K562 (cell line): Measurements from ENCODE around the gene PLXNA2. TPM values are rescaled to one million over a fixed set of nuclear protein-coding genes. Genes with fewer than 3 reads are reported as not detected.

Experiments used
- ATAC-seq: fragments of 200-7000 bp; cut with Tn5 transposase; 3 replicates; pipeline ENCODE4 v1.9.1; 2020; ENCODE audit warnings: moderate library complexity
- BruUV-seq: library from RNA; stranded (reverse); fragments of 400-500 nt; replicated peaks from 2 replicates; lab custom pipeline; 2021; lab: Mats Ljungman, UMichigan
- CTCF ChIA-PET: fragments of 300-600 bp; formaldehyde crosslinking; extraction: SDS; loops from one replicate; lab custom pipeline; 2021; ENCODE audit warnings: low intra/inter-chr PET ratio; lab: Yijun Ruan, JAX
- POLR2A ChIA-PET: fragments of 300-600, 350-650 bp; sonication (Branson Sonifier 250); formaldehyde crosslinking; extraction: SDS; loops from one replicate; lab custom pipeline; 2021; ENCODE audit warnings: antibody characterized with exemption, inconsistent platforms; lab: Yijun Ruan, JAX
- DNase-seq, 4 experiments: peaks; one replicate each; pipeline versions ENCODE4 v3.0.0 to v3.0.0-alpha.2; 2011 to 2018; ENCODE audit warnings: low spot score in 3 of 4, mixed read lengths in 3 of 4; ENCODE audit errors: extremely low read depth in 1 of 4
- FAIRE-seq: peaks from 2 replicates; lab custom pipeline; 2011; peaks lifted over from hg19 to GRCh38; lab: Jason Lieb, UNC
- H2AFZ ChIP-seq: 2 replicates; pipeline ENCODE4 v1.6.0; 2011; ENCODE audit warnings: low read depth, low read length, control low read depth, inconsistent platforms
- H3K27ac ChIP-seq: fragments of 200-600 bp; 3 replicates; pipeline ENCODE4 v1.8.0; 2011; ENCODE audit warnings: low read depth, mild to moderate bottlenecking, control low read depth, inconsistent platforms, low read length, moderate library complexity, mixed read lengths; ENCODE audit errors: extremely low read depth
- H3K27me3 ChIP-seq, 2 experiments: fragments of 300-600 bp in 1 of 2; 2 replicates in 1 of 2; 3 replicates in 1 of 2; pipeline versions ENCODE4 v1.6.0 to v1.8.0; 2011; ENCODE audit warnings: inconsistent platforms in 2 of 2, low read length in 2 of 2, mild to moderate bottlenecking in 1 of 2, mixed read lengths in 1 of 2, moderate library complexity in 1 of 2; ENCODE audit not compliant: control insufficient read depth in 2 of 2, insufficient read depth in 2 of 2
- H3K36me3 ChIP-seq: fragments of 300-600 bp; 3 replicates; pipeline ENCODE4 v1.8.0; 2011; ENCODE audit warnings: mild to moderate bottlenecking, low read length, inconsistent platforms; ENCODE audit not compliant: control insufficient read depth, insufficient read depth
- H3K4me1 ChIP-seq, 2 experiments: fragments of 200-600 bp in 1 of 2; replicated peaks in 1 of 2; 2 replicates in 1 of 2; 3 replicates in 1 of 2; pipeline versions ENCODE4 v1.5.1 to v1.8.0; 2011; ENCODE audit warnings: inconsistent platforms in 2 of 2, low read length in 2 of 2, mild to moderate bottlenecking in 1 of 2, mixed read lengths in 1 of 2, moderate library complexity in 1 of 2; ENCODE audit not compliant: control insufficient read depth in 2 of 2, insufficient read depth in 2 of 2
- H3K4me2 ChIP-seq: 2 replicates; pipeline ENCODE4 v1.6.1; 2011; ENCODE audit warnings: low read length, control low read depth, inconsistent platforms, mixed read lengths; ENCODE audit not compliant: insufficient read depth
- H3K4me3 ChIP-seq: fragments of 200-600 bp; sonication (generic), shearing (Covaris generic); 2 replicates; pipeline ENCODE4 v1.5.1; 2016; ENCODE audit warnings: control low read depth, inconsistent platforms
- H3K79me2 ChIP-seq: fragments of 200-600 bp; 3 replicates; pipeline ENCODE4 v1.8.0; 2011; ENCODE audit warnings: low read length, inconsistent platforms; ENCODE audit not compliant: control insufficient read depth, insufficient read depth
- H3K9ac ChIP-seq, 2 experiments: 2 replicates each; pipeline versions ENCODE4 v1.6.0 to v1.6.1; 2011; ENCODE audit warnings: low read depth in 2 of 2, low read length in 2 of 2, control low read depth in 1 of 2, inconsistent platforms in 1 of 2, mild to moderate bottlenecking in 1 of 2, mixed read lengths in 1 of 2; ENCODE audit not compliant: insufficient read depth in 1 of 2
- H3K9me1 ChIP-seq: one replicate; pipeline ENCODE4 v1.6.0; 2011; ENCODE audit warnings: inconsistent platforms, mild to moderate bottlenecking, low read length, moderate library complexity; ENCODE audit not compliant: control insufficient read depth, insufficient read depth
- H3K9me3 ChIP-seq: replicated peaks from 2 replicates; pipeline ENCODE4 v1.5.1; 2011; ENCODE audit warnings: low read depth, low read length, inconsistent platforms; ENCODE audit not compliant: control insufficient read depth, insufficient read depth
- H4K20me1 ChIP-seq: replicated peaks from 2 replicates; pipeline ENCODE4 v1.6.1; 2011; ENCODE audit warnings: low read length, inconsistent platforms, mixed read lengths; ENCODE audit not compliant: control insufficient read depth, insufficient read depth
- ATF1 ChIP-seq, 2 experiments: fragments of 450-650 bp in 1 of 2; IDR thresholded peaks; 2 replicates each; pipeline ENCODE4 v1.6.1; 2016; ENCODE audit warnings: missing compliant biosample characterization in 1 of 2, missing genetic modification characterization in 1 of 2
- MAFG ChIP-seq: fragments of 450-650 bp; conservative IDR thresholded peaks from 2 replicates; pipeline ENCODE4 v1.6.1; 2016; ENCODE audit warnings: missing genetic modification characterization, missing compliant biosample characterization
- MCM5 ChIP-seq: fragments of 450-650 bp; IDR thresholded peaks from 2 replicates; pipeline ENCODE4 v1.6.1; 2016; ENCODE audit warnings: low read depth
- NR2C1 ChIP-seq, 2 experiments: fragments of 450-650 bp; IDR thresholded peaks; 2 replicates each; pipeline ENCODE4 v1.6.1; 2017; ENCODE audit warnings: mild to moderate bottlenecking in 2 of 2, antibody characterized with exemption in 1 of 2, inconsistent platforms in 1 of 2, missing compliant biosample characterization in 1 of 2, missing genetic modification characterization in 1 of 2
- POLR3G ChIP-seq: IDR thresholded peaks from 2 replicates; pipeline ENCODE4 v1.6.1; 2011; ENCODE audit not compliant: insufficient read length, insufficient replicate concordance; ENCODE audit errors: extremely low read depth
- RBM15 ChIP-seq: fragments of 200-400 bp; formaldehyde crosslinking; IDR thresholded peaks from 2 replicates; pipeline ENCODE4 v1.6.1; 2018; ENCODE audit warnings: mild to moderate bottlenecking, low read length, moderate library complexity; ENCODE audit not compliant: insufficient read depth
- RBM25 ChIP-seq: fragments of 200-400 bp; formaldehyde crosslinking; IDR thresholded peaks from 2 replicates; pipeline ENCODE4 v1.6.1; 2018; ENCODE audit warnings: low read length, low read depth, moderate library complexity; ENCODE audit not compliant: severe bottlenecking
- SMARCA4 ChIP-seq: fragments of 450-650 bp; IDR thresholded peaks from 2 replicates; pipeline ENCODE4 v1.6.1; 2016
- SMARCA5 ChIP-seq: fragments of 450-650 bp; IDR thresholded peaks from 2 replicates; pipeline ENCODE4 v1.6.1; 2016
- ZBTB7A ChIP-seq: IDR thresholded peaks from 2 replicates; pipeline ENCODE4 v1.6.1; 2011; ENCODE audit warnings: low read depth, mild to moderate bottlenecking, low read length, moderate library complexity, borderline replicate concordance; ENCODE audit not compliant: control insufficient read depth
- ZKSCAN1 ChIP-seq: fragments of 150-350 bp; IDR thresholded peaks from 2 replicates; pipeline ENCODE4 v1.6.1; 2016; ENCODE audit warnings: low read depth, low read length
- WGBS: fragments of 100-300 bp; shearing (Covaris generic); methylation state at CpG from one replicate; pipeline ENCODE4 v1.1.6; 2016; ENCODE audit warnings: low coverage, mixed read lengths; ENCODE audit not compliant: insufficient coverage; ENCODE audit errors: missing lambda C conversion rate; 5-methylcytosine and 5-hydroxymethylcytosine counted together
- in situ Hi-C: fragments of 300-500 bp; cut with MboI; formaldehyde crosslinking; loops from 4 replicates; pipeline ENCODE4 v1.15.0; 2018; ENCODE audit warnings: inconsistent platforms, mixed read lengths
- intact Hi-C: fragments of 100-400 bp; cut with micrococcal nuclease; formaldehyde crosslinking; loops from 2 replicates; pipeline ENCODE4 v1.14.2; 2022
- polyA plus RNA-seq, 8 experiments: library from polyadenylated mRNA; depleted of rRNA in 4 of 8; stranded (reverse) in 5 of 8; unstranded in 3 of 8; fragments of >200 nt; fragmentation: Nextera tagmentation in 2 of 8; fragmentation: Illumina TruSeq in 1 of 8; extraction: Ambion mirVana in 2 of 8; extraction: Trizol in 1 of 8; gene quantifications; 2 replicates each; pipeline versions ENCODE4 v1.2.1 to v1.2.3, GENCODE V29; 2011 to 2014; ENCODE audit warnings: inconsistent platforms in 1 of 8, missing spikeins in 1 of 8
- total RNA-seq, 7 experiments: library from RNA; depleted of rRNA in 6 of 7; stranded (reverse); fragments of >200 nt in 6 of 7; fragmentation: Illumina TruSeq in 2 of 7; extraction: Trizol in 2 of 7; gene quantifications; 2 replicates each; pipeline versions ENCODE4 v1.2.1 to v1.2.3, GENCODE V29; 2011 to 2021; ENCODE audit warnings: low replicate concordance in 1 of 7
- TF ChIP-seq, protein P1 (sequence below), 2 experiments: IDR thresholded peaks in 1 of 2; conservative IDR thresholded peaks in 1 of 2; 2 replicates each; pipeline ENCODE4 v1.6.1; 2016; ENCODE audit warnings: low read depth in 2 of 2, mild to moderate bottlenecking in 1 of 2, missing compliant biosample characterization in 1 of 2, missing genetic modification characterization in 1 of 2, moderate library complexity in 1 of 2
- TF ChIP-seq, protein P2 (sequence below): fragments of 250-450 bp; sonication (Bioruptor Pico); IDR thresholded peaks from 2 replicates; pipeline ENCODE4 v1.8.0; 2021; ENCODE audit warnings: mild to moderate bottlenecking, moderate library complexity
- TF ChIP-seq, protein P3 (sequence below): fragments of 450-650 bp; conservative IDR thresholded peaks from 2 replicates; pipeline ENCODE4 v1.6.1; 2016; ENCODE audit warnings: missing genetic modification characterization, low read depth, mild to moderate bottlenecking, missing compliant biosample characterization, moderate library complexity

PLXNA2 gene
- total and polyA plus RNA-seq, 9 of the 15 experiments (the other 6 are each of a cell fraction or from before 2014, with no cell fraction given): 0.01 to 1.3 (median 0.32) TPM

GRCh38 chr1:208225954-208226937, 17.9 kb downstream of the PLXNA2 start:
- in situ Hi-C loops (no loop called here), intact Hi-C loops (no loop called here)
- peaks cover 27 to 54% of the 10 kb centered on the region in 2 experiments; a peak in 4 of 5 replicates for H3K4me1 ChIP-seq
- H3K36me3 ChIP-seq: no peaks in the 10 kb centered on the region
- peak; percentile 33 to 80 (median 53) for DNase-seq
- H3K9ac ChIP-seq: peak overlapping the region; percentile 3 to 77; a peak in 2 of 4 replicates
- H3K4me3 ChIP-seq: no peak overlapping the region
- BruUV-seq: no TSS peak
- no peaks in the 10 kb centered on the region for H3K9me1 ChIP-seq
- peak overlapping the region; percentile 20; the same call in 1 of the 2 replicates for H3K4me2 ChIP-seq
- peak; percentile 78 for FAIRE-seq
- H3K9me3 ChIP-seq: no peaks in the 10 kb centered on the region
- no peaks in the 10 kb centered on the region for H3K79me2 ChIP-seq
- peak overlapping the region; percentile 85 for H2AFZ ChIP-seq
- POLR2A ChIA-PET: interaction anchor here (0.6 to 1.5 kb wide), 5 partner anchors 8 to 442 kb away, joined by 3 to 7 read pairs (median 3); no protein-coding TSS in a partner anchor
- H3K27me3 ChIP-seq: no peaks in the 10 kb centered on the region
- peak; percentile 66 for ATAC-seq
- H4K20me1 ChIP-seq: no peaks in the 10 kb centered on the region
- CTCF ChIA-PET: no interaction called here
- 19% methylated on average over 12 of the region's 13 CpGs for WGBS
- peak overlapping the region; percentile 14; the same call in 1 of the 3 replicates for H3K27ac ChIP-seq
- no peak for TF ChIP-seq NR2C1 (IDR thresholded peaks at IDR 0.05)
- TF ChIP-seq NR2C1 (tag; IDR thresholded peaks at IDR 0.05): peak; percentile 76
- no peak for TF ChIP-seq MCM5
- TF ChIP-seq POLR3G: no peak
- no peak for TF ChIP-seq ATF1 (CRISPR knock-in tag; IDR thresholded peaks at IDR 0.05)
- no peak for TF ChIP-seq ATF1 (tag; IDR thresholded peaks at IDR 0.05)
- no peak for TF ChIP-seq RBM15
- TF ChIP-seq, protein P1, sequence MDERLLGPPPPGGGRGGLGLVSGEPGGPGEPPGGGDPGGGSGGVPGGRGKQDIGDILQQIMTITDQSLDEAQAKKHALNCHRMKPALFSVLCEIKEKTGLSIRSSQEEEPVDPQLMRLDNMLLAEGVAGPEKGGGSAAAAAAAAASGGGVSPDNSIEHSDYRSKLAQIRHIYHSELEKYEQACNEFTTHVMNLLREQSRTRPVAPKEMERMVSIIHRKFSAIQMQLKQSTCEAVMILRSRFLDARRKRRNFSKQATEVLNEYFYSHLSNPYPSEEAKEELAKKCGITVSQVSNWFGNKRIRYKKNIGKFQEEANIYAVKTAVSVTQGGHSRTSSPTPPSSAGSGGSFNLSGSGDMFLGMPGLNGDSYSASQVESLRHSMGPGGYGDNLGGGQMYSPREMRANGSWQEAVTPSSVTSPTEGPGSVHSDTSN (CRISPR knock-in tag; IDR thresholded peaks at IDR 0.05; ENCODE audit: low read depth): no peak
- TF ChIP-seq, protein P1 (tag; conservative IDR thresholded peaks at IDR 0.05; ENCODE audit: low read depth): peak; percentile 91
- TF ChIP-seq, protein P2, sequence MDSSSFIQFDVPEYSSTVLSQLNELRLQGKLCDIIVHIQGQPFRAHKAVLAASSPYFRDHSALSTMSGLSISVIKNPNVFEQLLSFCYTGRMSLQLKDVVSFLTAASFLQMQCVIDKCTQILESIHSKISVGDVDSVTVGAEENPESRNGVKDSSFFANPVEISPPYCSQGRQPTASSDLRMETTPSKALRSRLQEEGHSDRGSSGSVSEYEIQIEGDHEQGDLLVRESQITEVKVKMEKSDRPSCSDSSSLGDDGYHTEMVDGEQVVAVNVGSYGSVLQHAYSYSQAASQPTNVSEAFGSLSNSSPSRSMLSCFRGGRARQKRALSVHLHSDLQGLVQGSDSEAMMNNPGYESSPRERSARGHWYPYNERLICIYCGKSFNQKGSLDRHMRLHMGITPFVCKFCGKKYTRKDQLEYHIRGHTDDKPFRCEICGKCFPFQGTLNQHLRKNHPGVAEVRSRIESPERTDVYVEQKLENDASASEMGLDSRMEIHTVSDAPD: no peak
- TF ChIP-seq SMARCA4: 0 out of 2 replicates have a peak, but pooled peaks have one; percentile 15
- no peak for TF ChIP-seq MAFG (tag)
- no peak for TF ChIP-seq ZKSCAN1
- TF ChIP-seq, protein P3, sequence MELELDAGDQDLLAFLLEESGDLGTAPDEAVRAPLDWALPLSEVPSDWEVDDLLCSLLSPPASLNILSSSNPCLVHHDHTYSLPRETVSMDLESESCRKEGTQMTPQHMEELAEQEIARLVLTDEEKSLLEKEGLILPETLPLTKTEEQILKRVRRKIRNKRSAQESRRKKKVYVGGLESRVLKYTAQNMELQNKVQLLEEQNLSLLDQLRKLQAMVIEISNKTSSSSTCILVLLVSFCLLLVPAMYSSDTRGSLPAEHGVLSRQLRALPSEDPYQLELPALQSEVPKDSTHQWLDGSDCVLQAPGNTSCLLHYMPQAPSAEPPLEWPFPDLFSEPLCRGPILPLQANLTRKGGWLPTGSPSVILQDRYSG (tag): 0 out of 2 replicates have a peak, but pooled peaks have one; percentile 62
- TF ChIP-seq RBM25: no peak
- peak; percentile 23; the same call in 1 of the 2 replicates for TF ChIP-seq ZBTB7A
- TF ChIP-seq SMARCA5: no peak
